Adrenal gland (tissue), 5 donors: ENCODE measurements around the gene DEFB131B.
"Not testable (repeated sequence)": the region's sequence is repeated elsewhere in the genome, so short reads cannot be mapped to it uniquely, and the experiment has no call there.

Experiments
- CTCF ChIP-seq, 6 experiments: fragments of 450-650 bp in 4 of 6; fragments of 200-600 bp in 2 of 6; sonication (generic) in 1 of 6; IDR thresholded peaks; 1 replicate in 5 of 6; 2 replicates in 1 of 6; pipeline versions ENCODE4 v1.5.1 to v1.8.0; 2016 to 2021; ENCODE audit warnings: antibody characterized with exemption in 6 of 6, mild to moderate bottlenecking in 2 of 6, moderate library complexity in 1 of 6
- POLR2A ChIP-seq, 2 donors: fragments of 450-650 bp; IDR thresholded peaks; one replicate each; pipeline ENCODE4 v1.6.1; 2017; ENCODE audit warnings: antibody characterized with exemption in 2 of 2, mild to moderate bottlenecking in 2 of 2, moderate library complexity in 1 of 2
- donor health status: DM: no; HTN: no; CAD: no.

- TF ChIP-seq CTCF, POLR2A (IDR thresholded peaks at IDR 0.05): not testable (repeated sequence)
Observed at GRCh38 chr11:71842720-71843119, 35.5 kb upstream of the DEFB131B start.
